Omental fat pad (tissue), 4 donors: ENCODE results near the gene HTRA3. TPM values are rescaled to one million over a fixed set of nuclear protein-coding genes. Genes with fewer than 3 reads are reported as not detected.

Experiments used
- ATAC-seq: fragments of 150-250 bp; one replicate; pipeline ENCODE4 v1.9.1; 2016; ENCODE audit warnings: mild to moderate bottlenecking, moderate library complexity; ENCODE audit not compliant: low FRiP score
- DNase-seq: peaks from one replicate; pipeline ENCODE4 v3.0.0-alpha.2; 2019; ENCODE audit warnings: low spot score
- total RNA-seq, 4 donors: library from RNA; depleted of rRNA; stranded (reverse); fragments of >200 nt; gene quantifications; one replicate each; pipeline ENCODE4 v1.1.0, GENCODE V29; 2016
- TF ChIP-seq, protein P1 (sequence below), 3 donors: fragments of 450-650 bp; IDR thresholded peaks; one replicate each; pipeline ENCODE4 v1.5.1; 2016 to 2017; ENCODE audit warnings: antibody characterized with exemption in 3 of 3, mild to moderate bottlenecking in 3 of 3, moderate library complexity in 2 of 3

HTRA3 gene
- total RNA-seq, 4 donors from 2014 or later = 15.8 to 147 (median 23.3) TPM

GRCh38 chr4:8286719-8287342 is 17.3 kb downstream of the HTRA3 start:
- ATAC-seq (no peak), DNase-seq (no peak)
- TF ChIP-seq, protein P1, sequence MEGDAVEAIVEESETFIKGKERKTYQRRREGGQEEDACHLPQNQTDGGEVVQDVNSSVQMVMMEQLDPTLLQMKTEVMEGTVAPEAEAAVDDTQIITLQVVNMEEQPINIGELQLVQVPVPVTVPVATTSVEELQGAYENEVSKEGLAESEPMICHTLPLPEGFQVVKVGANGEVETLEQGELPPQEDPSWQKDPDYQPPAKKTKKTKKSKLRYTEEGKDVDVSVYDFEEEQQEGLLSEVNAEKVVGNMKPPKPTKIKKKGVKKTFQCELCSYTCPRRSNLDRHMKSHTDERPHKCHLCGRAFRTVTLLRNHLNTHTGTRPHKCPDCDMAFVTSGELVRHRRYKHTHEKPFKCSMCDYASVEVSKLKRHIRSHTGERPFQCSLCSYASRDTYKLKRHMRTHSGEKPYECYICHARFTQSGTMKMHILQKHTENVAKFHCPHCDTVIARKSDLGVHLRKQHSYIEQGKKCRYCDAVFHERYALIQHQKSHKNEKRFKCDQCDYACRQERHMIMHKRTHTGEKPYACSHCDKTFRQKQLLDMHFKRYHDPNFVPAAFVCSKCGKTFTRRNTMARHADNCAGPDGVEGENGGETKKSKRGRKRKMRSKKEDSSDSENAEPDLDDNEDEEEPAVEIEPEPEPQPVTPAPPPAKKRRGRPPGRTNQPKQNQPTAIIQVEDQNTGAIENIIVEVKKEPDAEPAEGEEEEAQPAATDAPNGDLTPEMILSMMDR (IDR thresholded peaks at IDR 0.05) = no peak

GRCh38 chr4:8287343-8288280 is 18.1 kb downstream of the HTRA3 start:
- TF ChIP-seq, protein P1 (IDR thresholded peaks at IDR 0.05) = no peak
- ATAC-seq (no peak), DNase-seq (no peak)

- ATAC-seq (no peak), DNase-seq (no peak)
- TF ChIP-seq, protein P1 (IDR thresholded peaks at IDR 0.05) = no peak
These were observed 19.7 kb downstream of the HTRA3 start for GRCh38 chr4:8289151-8289750.

DNA sequence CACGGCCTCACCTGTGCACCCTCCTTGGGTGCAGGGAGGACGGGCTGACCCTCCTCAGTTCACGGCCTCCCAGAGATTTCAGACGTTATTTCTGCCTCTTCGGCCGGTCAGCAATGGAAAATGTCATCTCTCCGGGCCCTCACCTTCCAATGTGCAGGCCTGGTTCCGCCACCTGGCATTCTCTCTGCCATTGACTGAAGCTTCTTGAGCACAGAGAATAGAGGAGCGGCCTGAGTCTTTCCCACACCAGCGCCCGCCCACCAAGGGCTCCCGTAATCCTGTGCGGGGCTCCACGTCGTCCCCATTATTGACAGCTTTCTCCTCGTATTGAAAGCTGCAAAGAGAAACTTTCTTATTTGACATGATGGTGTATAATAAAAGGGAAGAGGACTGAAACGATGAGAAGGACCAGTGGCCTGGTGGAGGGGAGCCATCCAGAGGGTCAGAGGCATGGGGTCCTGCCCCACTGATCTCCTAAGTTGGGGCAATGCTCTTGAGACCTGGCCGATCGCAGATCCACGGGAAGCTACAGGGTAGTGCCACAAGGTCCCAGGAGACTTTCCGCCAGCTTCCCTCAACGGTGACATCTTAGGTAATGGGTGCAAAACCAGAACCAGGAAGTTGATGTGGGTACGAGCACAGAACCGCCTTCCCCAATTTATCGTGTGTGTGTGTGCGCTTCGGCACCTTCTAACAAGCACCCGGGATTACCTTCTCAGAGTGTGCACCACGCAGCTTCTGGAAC is 20.6 kb downstream of the HTRA3 start:
- no peak for ATAC-seq
- no peak for DNase-seq
- TF ChIP-seq, protein P1 (IDR thresholded peaks at IDR 0.05) = no peak

DNA sequence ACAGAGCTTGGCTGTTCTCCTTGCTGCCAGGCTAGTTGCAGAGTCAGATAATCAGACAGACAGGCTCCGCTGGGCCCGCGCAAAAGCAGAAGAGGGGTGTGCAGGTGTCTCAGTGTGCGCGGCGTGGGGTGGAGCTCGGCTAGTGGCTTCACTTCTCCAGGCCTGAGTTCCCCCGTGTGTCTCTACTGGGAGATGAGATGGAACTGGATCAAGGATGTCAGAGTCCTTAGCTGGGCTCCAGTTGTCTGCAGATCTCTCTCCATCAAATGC is 21.1 kb downstream of the HTRA3 start:
- TF ChIP-seq, protein P1 (IDR thresholded peaks at IDR 0.05) = no peak
- no peak for DNase-seq
- ATAC-seq = no peak

- no peak for DNase-seq
- ATAC-seq = no peak
- TF ChIP-seq, protein P1 (IDR thresholded peaks at IDR 0.05) = no peak
These were observed 21.6 kb downstream of the HTRA3 start for GRCh38 chr4:8291036-8291682.
